LNCaP clone FGC (cell line): ENCODE results near the gene FSTL4.

Experiments used
- DNase-seq: peaks from one replicate; pipeline ENCODE4 v3.0.0-alpha.2; 2011; ENCODE audit warnings: low read depth
- H3K4me3 ChIP-seq: 2 replicates; pipeline ENCODE4 v1.5.1; 2011; ENCODE audit warnings: mild to moderate bottlenecking, low read depth, low read length, control low read depth
- TF ChIP-seq, protein P1 (sequence below): IDR thresholded peaks from 2 replicates; pipeline ENCODE4 v1.5.1; 2012; ENCODE audit warnings: mild to moderate bottlenecking; ENCODE audit not compliant: control insufficient read depth, insufficient read depth; ENCODE audit errors: extremely low read depth

Gene FSTL4

DNA sequence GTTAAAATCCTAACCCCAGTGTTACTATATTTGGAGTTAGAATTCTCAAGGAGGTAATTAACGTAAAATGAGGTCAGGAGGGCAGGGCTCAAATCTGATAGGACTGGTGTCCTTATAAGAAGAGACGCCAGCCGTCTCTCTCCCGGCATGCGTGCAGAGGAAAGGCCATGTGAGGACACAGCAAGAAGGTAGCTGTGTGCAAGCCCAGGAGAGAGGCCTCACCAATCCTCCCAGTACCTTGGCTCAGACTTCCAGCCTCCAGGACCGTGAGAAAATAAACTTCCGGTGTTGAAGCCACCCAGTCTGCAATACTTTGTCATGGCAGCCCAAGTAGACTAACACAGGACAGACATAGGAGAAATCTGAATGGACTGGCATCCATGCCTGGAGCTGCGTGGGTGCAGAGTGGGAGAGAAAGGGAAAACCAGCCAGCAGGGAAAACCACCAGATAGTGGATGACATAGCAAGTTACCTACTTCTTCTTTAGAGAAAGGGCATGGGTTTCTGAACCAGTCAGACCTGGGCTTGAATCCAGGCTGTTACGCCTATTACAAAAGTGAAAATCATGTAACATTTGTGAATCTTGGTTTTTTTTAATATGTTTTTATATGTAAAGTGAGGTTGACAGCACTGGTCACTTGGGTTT lies 89.2 kb downstream of the FSTL4 start:
- TF ChIP-seq, protein P1, sequence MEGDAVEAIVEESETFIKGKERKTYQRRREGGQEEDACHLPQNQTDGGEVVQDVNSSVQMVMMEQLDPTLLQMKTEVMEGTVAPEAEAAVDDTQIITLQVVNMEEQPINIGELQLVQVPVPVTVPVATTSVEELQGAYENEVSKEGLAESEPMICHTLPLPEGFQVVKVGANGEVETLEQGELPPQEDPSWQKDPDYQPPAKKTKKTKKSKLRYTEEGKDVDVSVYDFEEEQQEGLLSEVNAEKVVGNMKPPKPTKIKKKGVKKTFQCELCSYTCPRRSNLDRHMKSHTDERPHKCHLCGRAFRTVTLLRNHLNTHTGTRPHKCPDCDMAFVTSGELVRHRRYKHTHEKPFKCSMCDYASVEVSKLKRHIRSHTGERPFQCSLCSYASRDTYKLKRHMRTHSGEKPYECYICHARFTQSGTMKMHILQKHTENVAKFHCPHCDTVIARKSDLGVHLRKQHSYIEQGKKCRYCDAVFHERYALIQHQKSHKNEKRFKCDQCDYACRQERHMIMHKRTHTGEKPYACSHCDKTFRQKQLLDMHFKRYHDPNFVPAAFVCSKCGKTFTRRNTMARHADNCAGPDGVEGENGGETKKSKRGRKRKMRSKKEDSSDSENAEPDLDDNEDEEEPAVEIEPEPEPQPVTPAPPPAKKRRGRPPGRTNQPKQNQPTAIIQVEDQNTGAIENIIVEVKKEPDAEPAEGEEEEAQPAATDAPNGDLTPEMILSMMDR, result no peak
- DNase-seq, result no peak
- H3K4me3 ChIP-seq, result no peak overlapping the region

DNA sequence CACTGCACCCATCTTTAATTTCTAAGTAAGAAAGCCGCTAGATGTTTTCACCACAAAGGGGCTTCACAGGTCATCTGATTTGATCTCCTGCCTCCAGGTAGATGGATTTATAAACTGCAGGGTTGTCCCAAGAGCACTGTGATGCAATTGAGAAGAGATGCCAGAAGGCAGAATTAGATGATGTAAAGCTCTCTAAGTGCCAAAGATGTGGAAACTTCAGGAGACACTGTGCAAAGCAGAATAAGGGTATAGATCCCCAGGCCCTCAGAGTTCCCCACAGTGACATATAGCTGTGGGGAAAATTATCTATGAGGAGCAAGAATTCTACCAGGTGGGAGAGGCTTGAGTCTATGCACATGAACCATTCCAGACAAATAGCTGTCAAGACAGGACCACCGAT lies 90.5 kb downstream of the FSTL4 start:
- no peak for DNase-seq
- no peak overlapping the region for H3K4me3 ChIP-seq
- TF ChIP-seq, protein P1, result no peak

DNA sequence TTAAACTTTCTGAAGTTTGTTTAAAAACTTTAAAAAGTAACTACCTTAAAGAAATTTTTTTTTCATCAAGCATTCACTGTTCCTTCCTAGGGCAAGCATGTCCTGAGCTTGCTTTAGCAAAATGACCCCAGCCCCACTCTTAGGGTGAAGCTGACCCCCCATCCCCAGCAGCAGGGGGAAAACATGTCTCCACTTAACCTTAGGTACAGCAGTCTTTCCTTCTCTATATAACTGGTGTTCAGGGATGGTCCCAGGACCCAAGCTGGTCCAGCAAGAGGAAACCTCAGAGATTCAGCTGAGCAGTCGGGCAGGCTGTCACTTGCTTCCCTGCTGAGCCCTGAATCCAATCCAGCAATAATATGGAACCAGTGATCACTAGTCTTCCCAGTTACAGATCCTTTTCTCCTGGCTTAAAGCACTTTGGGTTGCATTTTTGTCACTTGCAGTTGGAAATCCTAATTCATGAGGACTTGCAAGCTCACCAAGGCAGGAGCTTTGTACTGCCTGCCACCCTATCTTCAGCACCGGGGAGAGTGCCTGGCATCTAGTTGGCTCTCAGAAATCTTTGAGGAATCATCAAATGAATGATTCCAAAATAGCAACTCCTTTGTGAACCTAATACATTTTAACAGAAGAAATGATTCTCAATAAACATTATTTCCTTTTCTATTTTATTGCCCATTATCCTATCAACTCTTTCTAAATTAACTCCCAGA lies 91.2 kb downstream of the FSTL4 start:
- DNase-seq, result no peak
- no peak overlapping the region for H3K4me3 ChIP-seq
- TF ChIP-seq, protein P1, result no peak

DNA sequence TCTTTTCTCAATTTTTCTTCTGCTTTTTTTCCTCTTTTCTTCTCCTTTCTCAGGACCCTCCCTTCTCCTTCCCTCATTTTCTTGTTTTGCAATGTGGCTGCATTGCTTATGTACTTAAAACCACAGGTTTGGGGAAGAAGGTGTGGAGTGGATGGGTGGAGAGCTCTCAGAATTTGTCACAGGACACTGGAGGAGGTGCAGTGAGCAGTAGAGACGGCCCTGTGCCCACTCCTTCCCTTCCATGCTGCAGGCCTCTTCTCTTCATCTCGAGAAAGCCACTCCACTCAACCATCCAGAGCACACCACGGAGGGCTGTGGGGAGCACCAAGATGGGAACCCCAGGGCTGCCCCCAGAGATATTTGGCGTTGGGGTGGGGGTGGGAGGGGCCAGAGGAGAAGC lies 92.3 kb downstream of the FSTL4 start:
- no peak for DNase-seq
- H3K4me3 ChIP-seq, result no peak overlapping the region
- TF ChIP-seq, protein P1, result no peak

DNA sequence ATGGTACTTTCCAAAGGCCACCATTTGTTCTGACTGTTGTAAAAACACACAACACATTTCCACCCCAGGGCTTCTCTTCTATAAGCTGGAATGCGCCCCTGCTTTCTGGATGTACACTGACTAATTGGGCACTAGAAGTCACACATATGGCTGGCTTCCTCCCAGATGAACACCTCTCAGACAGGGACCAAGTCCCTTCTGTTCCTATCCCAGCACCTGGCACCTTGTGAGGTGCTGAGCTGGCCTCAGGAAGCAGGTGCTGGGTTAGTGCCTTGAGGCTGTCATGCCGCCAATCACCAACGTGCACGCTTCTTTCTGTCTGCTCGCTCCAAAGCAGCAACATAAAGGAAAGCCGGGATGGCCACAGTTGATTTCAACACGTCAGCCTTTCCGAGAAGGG lies 93.2 kb downstream of the FSTL4 start:
- TF ChIP-seq, protein P1, result no peak
- DNase-seq, result no peak
- no peak overlapping the region for H3K4me3 ChIP-seq

DNA sequence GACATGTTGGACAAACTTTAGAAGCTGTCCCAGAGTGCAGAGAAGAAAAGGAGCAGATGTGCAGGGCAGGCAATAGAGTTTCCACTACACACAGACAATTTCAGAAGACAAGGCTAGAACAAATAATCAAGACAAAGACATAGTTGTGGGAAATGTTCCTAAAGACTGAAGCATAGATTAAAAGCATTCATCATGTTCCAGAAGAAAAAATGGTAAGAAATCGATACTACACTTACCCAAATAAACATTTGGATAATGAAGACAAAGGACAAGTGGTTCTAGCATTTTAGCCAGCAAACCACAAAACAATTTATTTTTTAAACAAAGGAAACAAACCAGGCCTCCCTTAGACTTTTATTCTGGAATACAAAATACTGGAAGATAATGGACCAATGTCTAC lies 97.9 kb downstream of the FSTL4 start:
- TF ChIP-seq, protein P1, result no peak
- no peak overlapping the region for H3K4me3 ChIP-seq
- DNase-seq, result no peak

DNA sequence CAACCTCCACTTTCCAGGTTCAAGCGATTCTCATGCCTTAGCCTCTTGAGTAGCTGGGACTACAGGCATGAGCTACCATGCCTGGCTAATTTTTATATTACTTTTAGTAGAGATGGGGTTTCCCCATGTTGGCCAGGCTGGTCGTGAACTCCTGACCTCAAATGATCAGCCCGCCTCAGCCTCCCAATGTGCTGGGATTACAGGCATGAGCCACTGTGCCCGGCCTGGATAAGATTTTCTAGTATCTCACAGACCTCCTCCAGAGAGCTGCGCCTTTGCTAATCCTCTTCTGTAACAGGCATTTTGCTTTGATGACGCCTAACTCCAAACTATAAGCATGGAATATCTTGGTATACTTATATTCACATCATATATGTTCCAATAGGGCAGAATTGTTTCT lies 99.4 kb downstream of the FSTL4 start:
- TF ChIP-seq, protein P1, result no peak
- no peak for DNase-seq
- H3K4me3 ChIP-seq, result no peak overlapping the region
